GM19239 (cell line): Measurements from ENCODE around the gene CRYBB2.
A peak's percentile ranks its signal among the peaks of the same experiment; 100 is the strongest.
"Not testable (repeated sequence)": the region's sequence is repeated elsewhere in the genome, so short reads cannot be mapped to it uniquely, and the experiment has no call there.

Experiments
- DNase-seq: peaks from one replicate; pipeline ENCODE4 v3.0.0; 2011; ENCODE audit warnings: low spot score; ENCODE audit not compliant: insufficient read length
- FAIRE-seq: peaks from 2 replicates; lab custom pipeline; 2011; peaks lifted over from hg19 to GRCh38; lab: Jason Lieb, UNC

The CRYBB2 gene, protein sequence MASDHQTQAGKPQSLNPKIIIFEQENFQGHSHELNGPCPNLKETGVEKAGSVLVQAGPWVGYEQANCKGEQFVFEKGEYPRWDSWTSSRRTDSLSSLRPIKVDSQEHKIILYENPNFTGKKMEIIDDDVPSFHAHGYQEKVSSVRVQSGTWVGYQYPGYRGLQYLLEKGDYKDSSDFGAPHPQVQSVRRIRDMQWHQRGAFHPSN

DNA sequence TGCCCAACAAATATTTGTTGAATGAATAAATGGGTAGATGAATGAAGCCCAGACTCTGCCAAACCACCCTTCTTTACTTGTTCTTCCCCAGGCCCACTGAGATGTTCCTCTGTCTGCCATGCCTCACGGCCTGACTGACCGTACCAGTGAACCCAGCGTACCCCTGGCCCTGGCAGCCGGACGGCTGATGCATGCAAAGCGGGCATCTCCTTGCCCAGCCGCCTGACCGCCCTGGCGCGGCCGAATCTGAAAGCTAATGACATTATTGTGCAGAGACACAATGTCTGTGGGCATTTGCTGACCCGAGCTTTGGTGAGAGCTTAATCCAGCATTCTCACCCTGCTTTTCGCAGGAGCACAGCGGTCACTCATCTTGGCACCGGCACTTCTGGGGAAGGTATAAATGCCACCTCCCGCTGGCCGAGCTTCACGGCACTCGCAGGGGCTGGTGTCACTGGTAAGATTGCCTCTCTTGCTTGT, at the start of gene CRYBB2:
TSS of gene CRYBB2 (plus strand) at position 429 of the 479 bp plus-strand sequence. CDS start 1,791 bp downstream, outside the sequence.
- no peak for FAIRE-seq

DNA sequence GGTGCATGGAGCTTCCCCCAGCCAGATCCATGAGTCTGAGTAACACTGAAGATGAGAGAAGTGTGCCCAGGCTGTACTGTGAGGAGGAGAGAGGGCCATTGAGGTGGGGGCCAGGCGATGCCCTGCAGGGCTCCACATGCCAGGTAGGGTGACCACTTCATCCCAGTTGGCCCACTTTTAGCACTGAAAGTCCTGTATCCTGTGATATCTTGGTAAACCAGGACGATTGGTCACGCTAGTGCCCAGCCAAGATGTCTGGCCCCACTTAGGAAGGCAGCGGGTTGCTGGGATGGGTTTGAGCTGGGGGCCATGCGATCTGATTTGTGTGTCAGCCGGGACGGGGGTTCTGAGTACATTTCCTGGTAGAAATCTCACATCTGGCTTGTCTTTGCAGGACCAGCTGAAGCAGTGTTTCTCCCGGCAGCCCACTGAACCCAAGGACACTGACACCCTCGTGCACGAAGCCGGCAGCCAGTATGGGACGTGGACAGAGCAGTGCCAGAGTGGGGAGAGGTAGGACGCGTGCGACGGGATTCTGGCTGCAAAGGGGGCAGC, 48.9 kb upstream of the CRYBB2 start:
- FAIRE-seq (no peak), DNase-seq (no peak)

More for the DNA sequence above, at the start of gene CRYBB2:
- DNase-seq, result no peak

DNA sequence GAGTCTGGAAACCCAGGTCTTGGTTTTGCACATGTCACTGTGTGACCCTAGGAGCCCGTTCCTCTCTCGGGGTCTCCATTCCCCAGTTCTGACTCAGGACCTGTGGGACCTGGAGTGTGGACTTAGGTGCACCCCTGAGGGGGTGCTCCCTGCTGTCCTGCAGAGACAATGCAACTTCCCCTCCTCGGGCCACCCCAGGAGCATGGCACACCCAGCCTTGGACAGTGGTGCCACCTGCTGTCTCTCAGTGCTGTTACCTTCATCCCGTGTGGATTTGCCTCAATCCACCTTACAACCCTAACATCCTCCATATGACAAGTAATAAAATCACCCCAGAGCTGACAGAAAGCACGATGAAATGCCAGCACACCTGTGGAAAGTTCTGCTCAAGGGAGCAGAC, 47.3 kb upstream of the CRYBB2 start:
- peak; percentile 45 for DNase-seq
- no peak for FAIRE-seq

DNA sequence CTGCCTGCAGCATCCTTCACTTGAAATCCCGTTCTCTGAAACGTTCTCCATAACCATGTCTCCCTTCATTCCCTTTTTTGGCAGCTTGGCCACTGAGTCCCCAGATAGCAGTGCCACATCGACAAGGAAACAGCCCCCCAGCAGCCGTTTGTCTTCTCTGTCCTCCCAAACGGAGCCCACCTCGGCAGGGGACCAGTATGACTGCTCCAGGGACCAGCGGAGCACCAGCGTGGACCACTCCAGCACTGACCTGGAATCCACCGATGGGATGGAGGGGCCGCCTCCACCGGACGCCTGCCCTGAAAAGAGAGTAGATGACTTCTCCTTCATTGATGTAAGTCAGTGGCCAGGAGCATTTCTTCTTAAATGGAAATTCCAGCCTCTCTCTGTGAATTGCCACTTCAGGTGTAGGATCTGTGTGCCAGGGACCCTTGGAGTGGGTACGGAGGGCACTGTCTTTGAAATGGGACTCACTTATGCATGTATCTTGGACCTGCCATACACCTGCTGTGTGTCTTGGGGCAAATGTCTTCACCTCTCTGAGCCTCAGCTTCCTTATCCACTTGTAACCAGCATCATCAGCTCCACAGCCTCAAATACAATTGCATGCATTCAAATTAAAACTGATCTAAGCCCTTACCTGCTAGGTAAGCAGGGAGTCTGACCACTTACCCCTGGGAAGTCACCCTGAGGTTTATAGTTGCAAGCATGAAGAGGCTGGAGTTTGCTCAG, 45.1 kb upstream of the CRYBB2 start:
- FAIRE-seq, result no peak
- no peak for DNase-seq

DNA sequence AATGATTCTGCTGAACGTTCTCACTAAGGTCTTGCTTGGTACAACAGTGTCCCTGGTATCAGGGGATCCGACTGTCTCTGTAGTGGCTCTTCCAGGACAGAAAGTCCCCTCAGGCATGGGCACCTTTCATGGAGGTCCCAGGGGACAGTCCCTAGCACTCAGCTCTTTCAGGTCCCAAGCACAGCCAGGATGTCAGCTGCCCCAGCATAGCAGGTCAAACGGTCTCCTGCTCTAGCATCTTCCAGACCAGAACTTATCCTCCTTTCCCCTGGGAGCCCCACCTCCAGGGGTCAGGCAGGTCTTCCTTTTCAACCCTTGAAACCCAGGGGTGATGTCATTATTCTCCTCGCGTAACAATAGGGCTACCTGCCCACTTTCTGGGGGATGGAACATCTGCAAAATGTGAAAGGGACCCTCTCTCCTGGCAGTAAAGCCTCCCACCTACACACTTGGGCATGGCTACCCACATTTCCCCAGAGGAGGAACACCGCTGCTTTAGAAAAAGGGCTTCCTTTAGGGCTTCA, 44.5 kb upstream of the CRYBB2 start:
- FAIRE-seq, result no peak

DNA sequence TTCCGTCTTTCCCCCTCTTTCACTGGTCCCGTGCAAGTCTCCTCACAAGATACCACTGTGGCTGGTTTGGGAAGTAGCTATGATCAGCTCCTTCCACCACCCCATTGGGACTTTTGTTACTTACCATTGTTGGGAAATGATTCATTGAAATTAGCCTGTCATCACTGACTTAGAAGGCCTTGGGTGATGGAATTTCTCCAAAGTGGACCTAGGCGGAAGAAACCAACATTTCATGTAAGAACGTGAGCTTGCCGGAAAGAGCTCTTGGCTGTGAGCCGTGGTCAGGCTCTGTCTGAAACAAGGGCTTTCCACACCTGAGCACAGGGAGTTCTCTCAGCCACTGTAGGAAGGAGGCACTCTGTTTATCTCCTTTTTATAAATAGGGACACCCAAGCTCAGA, 43.3 kb upstream of the CRYBB2 start:
- DNase-seq (no peak), FAIRE-seq (no peak)

More for the DNA sequence above, 44.5 kb upstream of the CRYBB2 start:
- DNase-seq, result no peak

DNA sequence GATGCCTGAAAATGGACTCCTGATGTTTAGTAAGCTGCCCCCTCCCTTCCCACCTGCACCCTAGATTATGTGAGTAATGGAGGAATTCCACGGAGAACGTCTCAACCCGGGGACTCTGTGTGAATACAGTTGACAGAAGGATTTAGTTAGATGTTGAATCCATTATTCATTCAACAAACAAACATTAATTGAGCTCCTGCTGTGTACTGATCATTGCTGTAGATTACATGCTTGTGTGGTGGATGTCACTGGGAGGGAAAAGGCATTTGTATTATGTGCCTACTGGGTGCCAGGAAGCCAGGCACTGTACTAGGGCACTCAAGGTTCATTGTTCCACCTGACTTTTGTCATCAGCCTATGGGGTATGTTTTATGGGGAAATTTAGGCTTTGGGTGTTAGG, 42.6 kb upstream of the CRYBB2 start:
- no peak for DNase-seq

DNA sequence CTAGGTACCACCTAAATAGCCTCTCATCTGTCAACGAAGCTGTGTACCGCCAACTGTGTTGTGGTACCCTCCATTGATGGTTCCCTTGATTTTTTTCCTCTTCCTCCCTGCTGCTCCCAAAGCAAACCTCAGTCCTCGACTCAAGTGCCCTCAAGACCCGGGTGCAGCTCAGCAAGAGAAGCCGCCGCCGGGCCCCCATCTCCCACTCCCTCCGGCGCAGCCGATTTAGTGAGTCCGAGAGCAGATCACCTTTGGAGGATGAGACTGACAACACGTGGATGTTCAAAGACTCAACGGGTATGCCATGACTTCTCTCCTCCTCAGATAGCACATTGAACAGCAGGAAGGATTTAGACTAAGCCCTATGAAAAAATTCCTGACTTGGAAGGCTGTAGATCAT, 42.2 kb upstream of the CRYBB2 start:
- DNase-seq, result no peak
- no peak for FAIRE-seq

More for the DNA sequence above, 42.6 kb upstream of the CRYBB2 start:
- FAIRE-seq, result no peak

DNA sequence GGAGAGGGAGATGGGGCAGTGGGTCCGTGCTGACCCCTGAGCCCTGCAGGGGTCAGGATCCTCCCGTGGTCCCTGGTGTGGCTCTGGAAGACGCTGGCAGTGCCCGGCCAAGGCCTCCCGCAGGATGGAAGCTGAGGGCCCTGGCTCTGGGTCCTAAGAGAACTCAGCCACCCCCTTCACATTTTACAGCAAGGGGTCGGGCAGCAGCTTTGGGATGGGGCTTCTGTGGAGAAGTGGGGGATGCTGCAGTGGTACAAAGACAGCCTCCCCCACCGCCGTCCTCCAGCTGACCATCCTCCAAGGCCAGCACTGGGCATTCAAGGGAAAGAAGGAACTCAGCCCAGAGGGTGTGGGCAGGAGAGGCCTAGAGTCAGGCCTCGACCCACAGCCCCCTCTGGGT, 41.5 kb upstream of the CRYBB2 start:
- no peak for DNase-seq
- no peak for FAIRE-seq

DNA sequence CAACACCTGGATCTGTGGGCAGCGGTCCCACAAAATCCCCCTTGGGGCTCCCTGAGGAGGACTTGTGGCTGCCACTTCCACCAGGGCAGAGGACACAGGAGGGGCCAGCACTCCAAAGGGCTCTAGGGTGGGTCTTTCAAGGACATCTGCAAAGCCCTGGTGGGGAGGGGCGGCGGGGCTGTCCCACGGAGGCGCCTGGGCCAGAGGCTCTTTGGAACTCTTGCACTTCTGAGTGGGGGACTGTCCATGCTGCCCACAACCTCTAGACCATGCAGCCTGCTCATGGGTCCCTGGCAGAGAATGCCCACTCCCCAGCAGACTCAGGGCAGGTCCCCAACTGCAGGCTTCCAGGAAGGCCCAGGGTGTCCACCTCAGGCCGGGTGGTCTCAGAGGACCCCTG, 41.1 kb upstream of the CRYBB2 start:
- FAIRE-seq, DNase-seq: not testable (repeated sequence)

DNA sequence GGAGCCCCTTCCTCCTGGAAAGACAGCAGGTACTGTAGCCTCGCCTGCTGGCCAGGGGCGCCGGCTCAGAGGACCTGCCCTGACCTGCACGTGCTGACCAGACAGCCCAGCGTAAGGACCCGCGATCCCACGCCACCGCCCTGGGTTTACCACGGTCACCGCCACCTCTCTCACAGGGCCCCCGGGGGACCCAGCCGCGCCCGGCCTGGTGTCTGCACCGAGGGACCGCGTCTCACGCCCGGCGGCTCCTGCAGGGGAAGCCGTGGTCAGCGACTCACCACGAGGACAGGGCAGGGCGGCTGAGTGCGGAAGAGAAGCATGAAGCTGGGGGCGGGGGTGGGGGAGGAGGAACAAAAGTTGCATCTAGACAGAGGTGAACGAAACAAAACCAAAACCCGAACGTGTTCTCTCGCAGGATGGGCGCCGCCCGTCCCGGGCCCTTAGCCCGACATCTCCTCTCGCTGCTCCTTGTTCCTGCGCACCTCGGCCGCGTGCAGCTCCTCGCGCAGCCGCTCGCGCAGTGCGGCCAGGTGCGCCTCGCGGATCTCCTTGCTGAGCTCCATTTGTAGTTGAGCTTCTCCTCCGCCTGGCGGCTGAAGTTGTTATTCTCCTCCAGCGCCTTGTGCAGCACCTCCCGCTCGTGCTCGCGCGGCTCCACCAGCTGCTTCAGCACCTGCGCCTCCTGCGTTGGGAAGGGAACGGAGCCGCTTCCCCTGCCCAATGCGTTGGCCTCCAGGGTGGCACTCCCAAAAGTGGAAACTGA, 40.4 kb upstream of the CRYBB2 start:
- DNase-seq, result not testable (repeated sequence)
- peak; percentile 65 for FAIRE-seq

DNA sequence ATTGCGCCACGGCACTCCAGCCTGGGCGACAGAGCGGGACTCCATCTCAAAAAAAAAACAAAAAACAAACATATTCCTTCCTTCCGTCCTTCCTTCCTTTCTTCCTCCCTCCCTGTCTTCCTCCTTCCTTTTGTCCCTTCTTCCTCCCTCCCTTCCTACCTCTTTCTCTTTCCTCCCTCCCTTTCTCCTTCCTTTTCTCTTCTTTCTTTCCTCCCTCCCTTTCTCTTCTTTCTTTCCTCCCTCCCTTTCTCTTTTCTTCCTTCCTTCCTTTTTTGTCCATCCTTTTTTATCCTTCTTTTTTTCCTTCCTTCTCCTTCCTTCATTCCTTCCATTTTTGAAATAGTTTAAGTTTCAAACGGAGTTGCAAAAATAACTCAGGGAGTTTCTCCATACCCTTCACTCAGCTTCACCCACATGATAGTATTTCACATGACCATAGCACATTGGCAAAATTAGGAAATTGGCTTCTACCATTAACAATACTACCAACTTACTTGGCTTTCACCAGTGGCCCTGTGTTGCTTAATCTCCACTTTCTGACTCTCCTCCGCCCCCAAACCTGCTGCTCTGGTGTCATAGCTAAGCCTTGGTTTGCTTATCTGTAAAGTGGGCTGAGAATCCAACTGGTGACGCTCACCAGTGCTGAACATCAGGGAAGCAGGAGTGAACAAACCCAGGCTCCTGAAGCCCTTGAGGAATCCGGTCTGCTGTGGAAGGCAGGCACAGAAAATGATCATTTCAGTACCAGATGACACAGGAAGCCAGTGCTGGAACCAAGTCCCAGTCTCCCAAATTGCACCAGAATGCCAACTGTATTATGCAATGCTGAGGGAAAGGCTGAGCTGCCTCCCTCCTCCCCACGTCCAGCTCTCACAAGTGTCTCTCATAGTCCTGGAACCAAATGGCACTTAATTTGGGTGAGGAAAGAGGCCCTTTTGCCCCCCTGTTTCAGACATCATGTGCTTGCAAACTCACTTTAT, 37.0 kb upstream of the CRYBB2 start:
- DNase-seq, result no peak
- no peak for FAIRE-seq

DNA sequence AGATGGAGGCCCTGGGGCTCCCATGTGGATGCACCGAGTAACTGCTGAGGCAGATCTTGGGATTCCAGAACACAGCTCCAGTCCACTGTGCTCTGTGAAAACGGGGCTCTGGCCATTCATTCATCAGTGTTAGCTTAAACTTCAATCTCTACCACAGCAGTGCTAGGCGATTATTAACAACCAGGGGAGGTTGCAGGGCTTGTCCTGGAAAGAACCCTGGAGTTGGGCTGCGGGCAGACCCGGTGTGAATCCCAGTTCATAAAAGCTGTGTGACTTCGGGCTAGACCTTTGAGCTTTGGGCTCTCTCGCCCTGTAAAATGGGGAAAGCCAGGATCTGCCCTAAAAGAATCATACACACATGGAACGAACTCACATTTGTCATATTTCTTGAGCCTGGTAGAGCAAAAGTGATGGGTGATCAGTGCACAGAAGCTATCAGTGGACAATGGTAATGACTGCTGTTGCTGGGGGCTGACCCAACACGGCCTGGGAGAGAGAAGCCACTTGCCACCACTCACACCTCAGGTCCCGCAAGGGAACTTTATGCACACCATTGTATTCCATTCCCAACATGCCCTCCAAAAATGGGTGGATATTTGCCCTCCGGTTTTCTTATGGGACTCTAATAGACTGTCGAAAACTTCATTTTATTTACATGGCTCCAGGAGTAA, 35.4 kb upstream of the CRYBB2 start:
- DNase-seq (no peak), FAIRE-seq (no peak)

DNA sequence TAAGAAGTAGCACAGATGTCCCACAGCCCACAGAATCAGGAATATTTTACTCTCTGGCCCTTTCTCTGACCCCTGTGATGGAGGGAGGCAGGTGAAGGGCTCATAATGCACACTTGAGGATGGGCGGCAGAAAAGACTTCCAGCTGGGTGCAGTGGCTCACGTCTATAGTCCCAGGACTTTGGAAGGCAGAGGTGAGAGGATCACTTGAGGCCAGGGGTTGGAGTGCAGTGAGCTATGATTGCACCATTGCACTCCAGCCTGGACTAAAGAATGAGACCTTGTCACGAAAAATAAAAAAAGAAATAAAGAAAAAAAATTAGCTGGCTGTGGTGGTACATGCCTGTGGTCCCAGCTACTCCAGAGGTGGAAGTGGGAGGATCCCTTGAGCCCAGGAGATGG, 33.3 kb upstream of the CRYBB2 start:
- DNase-seq (no peak), FAIRE-seq (no peak)

DNA sequence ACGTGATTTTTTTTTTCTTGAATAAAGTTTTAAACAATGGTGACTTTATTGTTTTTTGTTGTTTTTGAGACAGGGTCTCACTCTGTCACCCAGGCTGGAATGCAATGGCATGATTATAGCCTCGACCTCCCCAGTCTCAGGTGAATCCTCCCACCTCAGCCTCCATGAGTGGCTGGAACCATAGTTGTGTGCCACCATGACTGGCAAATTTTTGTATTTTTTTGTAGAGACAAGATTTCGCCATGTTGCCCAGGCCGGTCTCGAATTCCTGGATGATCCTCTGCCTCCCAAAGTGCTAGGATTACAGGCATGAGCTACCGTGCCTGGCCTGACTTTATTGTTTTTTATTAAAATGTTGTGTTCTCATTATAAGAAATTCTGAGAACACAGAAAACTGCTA, 32.0 kb upstream of the CRYBB2 start:
- FAIRE-seq, result no peak
- no peak for DNase-seq

DNA sequence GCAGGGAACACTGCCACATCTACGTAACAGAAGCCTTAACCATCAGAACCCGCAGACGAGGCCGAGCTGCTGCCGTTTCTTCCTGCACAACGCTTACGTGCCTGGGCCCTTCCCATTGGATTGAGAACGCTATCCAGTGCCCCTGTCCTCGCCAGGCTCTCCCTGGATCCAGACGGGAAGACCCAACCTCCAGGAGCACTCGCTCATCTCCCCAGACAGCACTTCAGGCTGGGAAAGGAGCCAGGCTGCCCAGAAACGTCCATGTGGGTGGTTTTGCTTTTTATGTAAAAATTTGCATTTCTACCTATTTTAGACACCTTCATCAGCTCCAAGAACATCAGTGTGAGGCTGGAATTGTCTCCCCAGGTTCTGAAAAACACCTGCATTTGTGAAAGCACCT, 27.0 kb upstream of the CRYBB2 start:
- FAIRE-seq (no peak), DNase-seq (no peak)

DNA sequence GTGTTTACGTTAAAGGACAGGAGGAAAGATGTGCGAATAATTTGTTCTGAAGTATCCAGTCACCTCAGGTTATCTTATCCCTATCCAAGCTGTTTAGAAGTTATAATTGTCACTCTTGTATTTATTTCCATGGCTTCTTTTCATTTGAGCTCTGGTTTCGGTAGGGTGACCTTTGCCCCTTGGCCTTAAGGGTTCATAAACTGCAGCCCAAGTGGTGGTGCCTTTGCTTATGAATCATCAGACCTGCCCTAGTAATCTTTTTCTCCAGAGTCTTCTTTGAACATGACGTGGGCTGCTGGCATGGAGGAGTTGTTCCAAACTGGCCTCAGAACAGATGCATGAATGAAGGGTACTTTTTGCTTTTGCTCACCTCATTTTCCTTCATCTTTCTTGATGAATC, 26.3 kb upstream of the CRYBB2 start:
- FAIRE-seq (no peak), DNase-seq (no peak)

DNA sequence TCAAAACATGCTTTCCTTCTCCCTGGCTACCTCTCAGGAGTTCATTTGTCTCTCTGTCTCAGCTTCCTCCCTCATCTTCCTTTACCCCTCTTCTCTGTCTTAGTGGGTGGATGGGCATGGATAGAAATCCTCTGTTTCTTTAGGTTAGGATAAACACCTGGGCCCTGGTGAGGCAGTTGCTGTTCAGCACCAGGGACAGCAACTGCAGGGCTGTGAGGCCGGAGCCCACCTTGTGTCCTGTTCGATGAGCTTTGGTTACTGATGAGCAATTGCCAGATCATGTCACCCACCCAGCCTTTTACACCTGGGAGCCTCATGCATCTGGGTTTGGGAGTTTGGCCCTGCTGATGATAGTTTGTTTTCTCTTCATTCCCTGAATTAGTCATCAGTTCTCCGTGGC, 25.9 kb upstream of the CRYBB2 start:
- DNase-seq (no peak), FAIRE-seq (no peak)

DNA sequence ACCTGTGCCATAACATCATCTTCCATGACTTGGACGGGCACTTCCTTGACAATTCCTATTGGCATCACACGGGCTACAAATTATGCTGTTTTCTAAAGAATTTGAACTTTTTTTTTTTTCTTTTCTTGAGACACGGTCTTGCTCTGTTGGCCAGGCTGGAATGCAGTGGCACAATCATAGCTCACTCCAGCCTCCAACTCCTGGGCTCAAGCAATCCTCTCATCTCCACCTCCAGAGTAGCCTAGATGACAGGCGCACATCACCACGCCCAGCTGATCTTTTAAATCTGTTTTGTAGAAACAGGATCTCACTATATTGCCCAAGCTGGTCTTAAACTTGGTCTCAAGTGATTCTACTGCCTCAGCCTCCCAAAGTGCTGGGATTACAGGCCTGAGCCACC, 23.1 kb upstream of the CRYBB2 start:
- DNase-seq, result no peak
- FAIRE-seq, result no peak
